Upper lobe of left lung (tissue), 4 donors: ENCODE data around the gene PDC.

Experiments used
- CTCF ChIP-seq, 6 experiments: fragments of 450-650 bp in 4 of 6; fragments of 200-600 bp in 2 of 6; sonication (generic) in 2 of 6; IDR thresholded peaks; one replicate each; pipeline ENCODE4 v1.5.1; 2016 to 2019; ENCODE audit warnings: antibody characterized with exemption in 6 of 6
- POLR2A ChIP-seq, 4 donors: fragments of 450-650 bp; IDR thresholded peaks; one replicate each; pipeline ENCODE4 v1.5.1; 2016 to 2017; ENCODE audit warnings: antibody characterized with exemption in 4 of 4, mild to moderate bottlenecking in 2 of 4

GRCh38 chr1:186474208-186474607 is 13.3 kb upstream of the PDC start:
- no peak for TF ChIP-seq POLR2A (IDR thresholded peaks at IDR 0.05)
- no peak for TF ChIP-seq CTCF (IDR thresholded peaks at IDR 0.05)
